HG03025 (cell line): ENCODE results near the gene GPD1L.
"Not testable (repeated sequence)": the region's sequence is repeated elsewhere in the genome, so short reads cannot be mapped to it uniquely, and the experiment has no call there.

Source experiments
- ATAC-seq: cut with Tn5 transposase; IDR thresholded peaks from one replicate; pipeline ENCODE4 v1.9.1; 2021; ENCODE audit warnings: mild to moderate bottlenecking, moderate library complexity; ENCODE audit not compliant: unreplicated experiment, low FRiP score

Gene GPD1L

DNA sequence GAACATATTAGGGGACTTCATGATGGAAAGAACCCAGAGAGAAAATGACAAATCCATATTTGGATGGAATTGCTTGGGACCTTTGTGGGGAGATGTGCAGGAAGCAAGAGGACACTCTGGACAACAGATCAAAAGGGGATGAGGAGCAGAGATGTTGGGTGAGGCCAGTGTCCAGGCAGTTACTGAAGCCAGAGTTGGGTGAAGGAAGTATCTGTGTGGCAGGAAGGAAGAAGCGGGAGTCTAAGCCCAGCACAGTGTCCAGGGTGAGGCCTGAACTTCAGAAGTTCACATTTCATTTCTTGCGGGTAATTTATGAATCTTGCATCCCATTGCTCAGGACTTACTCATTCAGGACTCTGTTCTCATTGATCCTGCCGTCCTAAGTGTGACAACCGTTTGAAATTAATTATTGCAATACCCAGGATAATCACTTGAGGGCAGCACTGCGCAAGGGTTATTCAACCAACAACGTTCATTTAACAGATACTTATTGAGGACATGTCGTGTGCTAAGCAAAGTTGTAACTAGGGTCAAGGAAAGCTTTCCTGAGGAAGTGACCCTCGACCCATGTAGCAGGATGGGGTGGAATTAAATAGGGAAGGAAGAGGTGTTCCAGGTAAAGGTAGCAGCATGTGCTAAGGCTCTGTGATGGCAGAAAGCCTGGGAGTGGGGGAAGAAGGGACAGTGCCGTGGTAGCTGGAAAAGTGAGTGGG, 70.7 kb downstream of the GPD1L start:
- ATAC-seq, result no peak

DNA sequence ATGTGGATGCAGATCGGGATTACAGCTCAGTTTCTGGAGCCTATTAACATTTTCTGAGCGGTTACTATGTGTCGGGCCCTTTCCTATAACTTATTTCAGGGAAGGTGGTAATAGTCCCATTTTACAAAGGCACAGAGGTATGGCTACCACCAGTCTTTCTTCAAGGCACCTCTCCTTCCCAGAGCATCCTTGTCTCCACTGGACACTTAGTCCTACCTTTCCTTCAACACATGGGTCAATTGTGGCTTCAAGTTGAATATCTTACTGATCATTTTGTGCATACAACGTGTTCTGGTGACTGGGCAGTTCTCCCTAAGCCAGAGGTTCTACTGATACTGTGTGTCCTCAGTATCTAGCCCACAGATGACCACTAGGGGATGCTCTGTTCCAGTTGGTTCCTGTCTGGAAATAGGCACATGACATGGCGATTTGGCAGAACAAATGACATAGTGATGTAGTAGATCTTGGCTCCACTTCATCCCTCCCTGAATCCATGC, 71.3 kb downstream of the GPD1L start:
- ATAC-seq, result no peak

DNA sequence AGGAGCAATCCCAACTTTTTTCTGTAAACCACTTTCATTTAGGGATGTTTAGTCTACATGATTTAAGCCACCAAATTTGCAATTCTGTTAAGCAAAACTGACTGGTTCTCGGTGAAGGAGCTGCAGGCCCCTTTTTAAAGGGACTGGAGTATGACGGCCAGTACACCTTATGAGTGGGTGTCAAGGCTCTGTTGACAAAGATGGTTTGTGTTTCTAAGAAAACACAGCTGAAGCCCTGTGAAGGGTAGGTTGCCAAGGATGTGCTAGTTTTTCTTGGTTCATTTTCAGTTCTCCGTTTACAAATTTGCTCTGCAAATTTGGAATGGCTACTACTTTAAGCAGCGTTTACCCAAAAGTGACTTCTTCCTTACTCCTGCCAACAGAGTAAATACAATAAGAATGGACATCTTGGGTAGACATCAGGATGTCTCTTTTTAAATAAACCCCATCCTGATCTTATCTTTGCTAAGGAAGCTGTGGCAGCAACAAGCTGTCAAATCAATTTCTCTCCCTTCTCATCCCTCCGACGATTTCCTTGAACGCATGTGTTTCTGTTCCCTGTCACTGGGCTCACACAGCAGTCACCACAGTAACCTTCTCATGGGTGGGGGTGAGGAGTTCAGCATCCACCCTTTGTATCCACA, 73.8 kb downstream of the GPD1L start:
- ATAC-seq, result no peak

DNA sequence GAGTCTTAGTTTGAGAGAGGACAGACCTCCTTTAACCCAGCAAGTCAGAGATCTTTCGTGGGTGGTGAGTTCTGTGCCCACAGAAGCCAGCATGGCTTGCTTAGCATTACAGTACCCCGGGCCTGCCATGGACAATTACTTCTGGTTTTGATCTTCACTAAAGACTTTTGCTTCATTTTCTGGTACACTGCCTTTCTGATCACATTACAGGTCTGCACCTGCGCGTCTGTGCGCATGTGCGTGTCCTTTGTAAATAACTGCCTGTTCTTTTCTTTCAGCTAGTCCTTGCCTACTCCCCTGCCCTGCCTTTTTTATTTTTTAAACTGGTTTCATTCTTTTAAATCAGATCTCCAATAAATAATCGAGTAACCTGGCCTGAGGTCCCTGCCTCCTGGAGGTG, 74.9 kb downstream of the GPD1L start:
- ATAC-seq, result no peak

DNA sequence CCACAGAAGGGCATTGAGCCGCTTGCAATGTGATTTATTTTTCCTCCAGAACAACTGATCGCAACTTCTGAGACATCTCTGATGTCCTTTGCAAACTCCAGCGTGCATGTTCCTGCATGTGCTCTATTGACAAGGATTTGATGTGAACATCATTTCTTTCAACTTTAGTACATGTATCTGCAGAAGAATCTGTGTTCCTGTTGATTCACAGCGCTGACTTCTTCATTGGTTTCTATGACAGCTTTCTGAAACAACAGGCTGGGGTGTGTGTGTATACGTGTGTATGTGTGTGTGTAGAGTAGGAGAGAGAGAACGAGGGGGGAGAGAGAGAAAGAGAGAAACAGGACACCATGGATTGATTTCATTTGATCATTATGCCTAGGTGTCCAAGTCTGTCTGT, 75.4 kb downstream of the GPD1L start:
- ATAC-seq, result no peak

DNA sequence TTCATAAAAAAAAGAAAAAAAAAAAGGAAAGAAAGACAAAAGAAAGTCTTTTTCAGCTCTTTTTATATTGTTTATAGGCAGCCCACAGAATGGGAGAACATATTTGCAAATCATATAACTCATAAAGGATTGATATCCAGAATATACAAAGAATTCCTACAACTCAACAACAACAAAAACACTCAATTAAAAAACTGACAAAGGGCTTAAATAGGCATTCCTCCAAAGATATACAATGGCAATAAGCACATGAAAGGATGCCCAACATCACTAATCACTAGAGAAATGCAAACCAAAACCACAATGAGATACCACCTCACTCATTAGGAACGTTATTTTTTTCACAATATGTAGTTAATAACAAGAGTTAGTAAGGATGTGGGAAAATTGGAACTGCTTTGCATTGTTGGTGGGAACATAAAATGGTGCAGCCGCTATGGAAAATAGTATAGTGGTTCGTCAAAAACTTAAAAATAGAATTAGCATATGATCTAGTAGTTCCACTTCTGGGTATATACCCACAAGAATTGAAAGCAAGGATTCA, 77.8 kb downstream of the GPD1L start:
- ATAC-seq, result no peak

DNA sequence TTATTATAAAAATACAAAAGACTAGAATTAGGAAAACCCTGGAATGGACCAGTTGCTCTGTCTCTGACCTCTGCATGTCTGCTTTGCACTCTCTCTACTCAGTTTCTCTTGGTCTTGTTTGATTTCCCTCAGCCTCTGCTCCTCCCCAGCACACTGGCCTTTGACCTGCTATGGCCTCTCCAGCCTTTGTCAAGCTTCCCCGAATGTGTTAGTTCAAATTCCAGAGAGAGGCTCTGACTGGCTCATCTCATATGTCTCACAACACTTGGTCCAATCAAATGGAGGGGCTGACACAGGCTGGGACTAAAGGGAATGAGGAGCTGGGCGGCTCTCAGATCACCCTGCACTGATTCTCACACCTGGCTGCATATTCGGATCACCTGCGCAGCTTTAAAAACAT, 79.7 kb downstream of the GPD1L start:
- ATAC-seq, result no peak

DNA sequence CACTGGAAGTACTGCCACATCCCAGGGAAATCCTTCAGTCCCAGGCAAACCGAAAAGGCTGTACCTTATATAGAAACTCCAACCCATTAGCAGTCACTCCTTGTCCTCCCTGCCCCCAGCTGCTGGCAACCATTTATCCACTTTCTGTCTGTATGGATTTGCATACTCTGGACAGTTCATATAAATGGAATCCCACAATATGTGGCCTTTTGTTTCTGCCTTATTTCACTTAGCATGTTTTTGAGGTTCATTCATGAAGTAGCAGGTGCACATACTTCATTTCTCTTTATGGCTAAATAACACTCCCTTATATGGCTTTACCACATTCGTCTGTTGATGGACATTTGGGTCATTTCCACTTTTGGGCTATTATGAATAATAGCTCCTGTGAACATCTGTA, 80.5 kb downstream of the GPD1L start:
- no peak for ATAC-seq

DNA sequence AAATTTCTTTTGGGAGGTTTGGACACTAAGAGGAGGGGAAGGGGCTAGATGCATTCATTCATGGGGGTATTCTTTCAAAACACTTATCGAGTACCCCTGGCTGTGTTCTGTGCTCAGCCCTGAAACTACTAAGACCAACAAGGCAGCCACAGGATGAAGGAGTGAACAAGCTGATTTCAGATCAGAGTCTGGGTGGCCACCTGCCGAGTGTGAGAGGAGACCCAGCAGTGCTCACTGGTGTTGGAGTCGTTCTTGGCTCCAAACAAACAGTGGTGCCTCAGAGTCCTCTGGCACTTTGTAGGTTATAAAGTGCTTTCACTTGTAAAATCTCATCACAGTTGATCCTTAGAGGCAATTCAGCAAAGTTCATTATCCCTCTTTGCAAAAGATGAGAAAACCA, 83.3 kb downstream of the GPD1L start:
- no peak for ATAC-seq

DNA sequence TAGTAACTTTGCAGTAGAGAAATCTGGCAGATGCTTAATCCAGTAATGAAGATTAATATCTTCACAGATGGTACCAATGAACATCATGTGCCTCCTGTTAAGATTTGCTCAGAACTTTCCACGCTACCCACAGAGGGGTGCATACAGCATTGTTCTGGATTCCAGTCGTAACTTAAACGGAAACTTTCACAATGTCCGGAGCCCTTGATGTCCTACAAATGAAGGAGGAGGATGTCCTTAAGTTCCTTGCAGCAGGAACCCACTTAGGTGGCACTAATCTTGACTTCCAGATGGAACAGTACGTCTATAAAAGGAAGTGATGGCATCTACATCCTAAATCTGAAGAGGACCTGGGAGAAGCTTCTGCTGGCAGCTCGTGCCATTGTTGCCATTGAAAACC, 84.1 kb downstream of the GPD1L start:
- ATAC-seq, result not testable (repeated sequence)

DNA sequence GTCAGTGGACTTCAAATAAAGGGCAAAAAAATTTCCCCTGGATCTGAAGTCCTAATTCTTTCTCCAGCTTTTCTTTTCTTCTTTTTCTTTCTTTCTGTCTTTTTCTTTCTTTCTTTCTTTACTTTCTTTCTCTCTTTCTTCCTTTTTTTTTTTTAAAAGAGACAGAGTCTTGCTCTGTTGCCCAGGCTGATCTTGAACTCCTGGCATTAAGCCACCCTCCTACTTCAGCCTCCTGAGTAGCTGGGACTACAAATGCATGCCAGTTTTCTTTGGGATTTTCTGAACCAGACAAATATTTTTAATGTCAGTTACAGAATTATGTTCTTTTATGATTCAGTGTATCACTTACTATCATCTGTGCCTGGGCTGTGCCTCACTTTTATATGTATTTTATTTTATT, 86.7 kb downstream of the GPD1L start:
- ATAC-seq, result no peak

DNA sequence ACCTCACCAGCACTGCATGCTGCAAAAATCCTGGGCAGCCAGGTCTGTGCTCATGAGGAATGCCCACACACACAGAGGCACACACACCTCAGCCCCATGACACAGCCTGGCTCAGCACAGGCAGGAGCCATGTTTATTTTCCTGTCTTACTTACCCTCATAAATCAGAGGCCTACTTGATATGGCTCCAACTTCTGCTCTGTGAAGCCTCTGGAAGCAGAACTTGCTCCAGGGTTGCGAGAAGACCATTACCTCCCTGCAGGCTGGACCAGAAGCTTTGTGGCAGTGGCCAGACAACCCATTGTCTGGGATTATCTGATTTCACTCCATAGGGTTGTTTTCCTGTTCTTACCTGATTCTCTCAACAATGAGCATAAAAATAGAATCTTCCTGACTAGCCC, 88.2 kb downstream of the GPD1L start:
- ATAC-seq, result no peak

DNA sequence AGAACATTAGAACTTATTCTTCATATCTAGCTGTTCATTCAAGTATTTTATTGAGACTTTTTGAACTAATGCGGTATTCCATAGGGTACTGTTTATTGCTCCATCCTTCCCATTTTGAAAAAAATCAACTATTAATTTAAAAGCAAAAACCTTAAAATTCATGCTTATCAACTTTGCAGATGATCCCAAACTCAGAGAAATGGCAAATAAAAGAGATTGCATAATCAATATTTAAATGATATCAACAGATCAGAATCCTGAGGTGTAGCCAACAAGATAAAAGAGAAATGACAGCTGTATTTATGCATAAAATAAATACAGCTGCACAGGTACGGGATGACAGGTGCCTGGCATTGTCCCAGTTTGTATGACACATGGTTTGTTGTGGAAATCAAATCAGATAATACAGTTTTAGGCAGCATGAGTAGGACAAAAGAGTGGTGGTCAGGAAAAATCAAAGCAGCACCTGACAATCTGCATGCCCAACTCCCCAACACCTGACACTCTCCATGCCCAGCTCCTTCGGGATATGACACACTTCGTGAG, 89.6 kb downstream of the GPD1L start:
- no peak for ATAC-seq

DNA sequence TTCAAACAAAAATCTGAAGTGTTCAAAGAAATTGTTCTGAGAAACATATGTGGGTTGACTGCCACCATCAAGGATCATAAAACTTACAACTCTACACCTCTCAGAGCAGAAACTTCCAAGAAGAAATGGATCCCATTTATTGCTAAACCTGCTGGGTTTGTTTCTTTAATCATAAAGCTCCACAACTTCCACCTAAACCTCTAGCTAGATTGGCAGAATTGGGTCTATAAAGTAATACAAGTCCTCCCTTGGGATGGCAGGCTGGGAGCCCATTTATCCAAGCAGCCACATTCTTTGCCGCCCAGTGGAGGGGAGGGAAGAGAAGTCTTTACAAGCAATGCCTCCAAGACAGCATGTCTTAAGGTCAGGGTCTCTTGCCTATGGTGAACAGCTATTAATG, 91.6 kb downstream of the GPD1L start:
- no peak for ATAC-seq

DNA sequence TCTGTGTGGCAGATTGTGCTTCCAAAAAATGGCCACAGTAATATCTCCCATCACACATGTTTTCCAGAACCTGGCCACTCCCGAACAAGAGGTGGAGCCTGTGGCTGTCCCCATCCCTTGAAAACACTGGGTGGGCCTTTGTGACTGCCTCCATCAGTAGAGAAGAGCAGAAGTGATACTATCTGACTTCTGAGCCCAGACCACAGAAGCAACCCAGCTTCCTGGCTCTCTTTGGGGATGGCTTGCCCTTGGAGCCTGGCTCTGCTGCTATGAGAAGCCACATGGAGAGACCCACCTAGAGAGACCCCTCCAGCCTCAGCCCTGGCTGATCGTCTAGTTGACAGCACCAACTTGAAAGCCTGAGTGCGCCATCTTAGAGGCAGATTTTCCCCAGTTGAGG, 92.3 kb downstream of the GPD1L start:
- ATAC-seq, result no peak

DNA sequence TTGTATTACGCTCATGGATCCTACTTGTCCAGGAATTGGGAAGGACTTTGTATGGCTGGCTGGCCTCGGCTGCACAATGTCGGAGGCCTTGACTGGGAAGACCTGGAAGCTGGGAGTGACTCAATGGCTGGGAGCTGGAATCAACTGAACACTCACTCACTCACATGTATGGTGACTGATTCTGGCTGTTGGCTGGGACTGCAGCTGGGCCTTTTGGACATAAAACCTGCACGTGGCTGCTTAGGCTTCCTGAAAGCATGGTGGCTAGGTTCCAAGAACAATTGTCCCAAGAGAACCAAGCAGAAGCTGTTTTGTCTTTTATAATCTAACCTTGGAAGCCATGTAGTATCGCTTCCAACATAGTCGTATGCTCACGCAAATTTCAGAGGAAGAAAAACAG, 94.1 kb downstream of the GPD1L start:
- no peak for ATAC-seq

DNA sequence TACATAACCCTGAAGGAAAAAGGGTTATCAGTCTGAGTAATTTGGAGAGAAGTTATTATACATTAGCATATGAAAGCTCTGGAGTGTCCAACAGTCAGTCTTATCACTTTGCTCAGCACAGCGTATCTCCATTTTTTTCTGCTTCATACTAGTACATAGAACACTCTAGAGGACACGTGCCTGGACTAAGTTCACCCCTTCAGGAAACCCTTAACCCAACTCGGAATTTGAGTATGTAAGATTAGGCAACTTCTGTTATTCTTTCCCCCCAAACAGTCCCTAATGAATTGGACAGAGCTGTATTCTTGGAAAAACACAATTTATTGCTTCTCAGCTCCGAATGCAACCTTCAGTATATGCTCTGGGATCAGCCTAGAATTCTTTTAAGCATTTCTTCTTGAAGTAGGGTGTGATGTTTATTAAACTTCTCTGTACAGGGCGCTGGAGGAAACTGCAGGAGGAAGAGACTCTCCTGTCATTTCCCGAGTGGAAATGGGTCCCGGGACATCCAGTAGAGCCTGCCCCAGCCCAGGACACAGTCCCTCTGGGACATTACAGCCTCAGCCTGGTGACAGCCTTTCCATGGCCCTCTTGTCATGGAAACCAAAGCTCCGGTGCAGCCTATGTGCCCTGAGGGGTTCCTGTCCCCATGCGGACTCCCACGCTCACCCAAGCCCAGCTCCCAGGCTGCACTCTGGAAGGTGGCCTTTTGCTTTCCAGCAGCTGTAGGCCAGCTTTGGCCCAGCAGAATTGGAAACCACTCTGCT, 94.8 kb downstream of the GPD1L start:
- no peak for ATAC-seq

DNA sequence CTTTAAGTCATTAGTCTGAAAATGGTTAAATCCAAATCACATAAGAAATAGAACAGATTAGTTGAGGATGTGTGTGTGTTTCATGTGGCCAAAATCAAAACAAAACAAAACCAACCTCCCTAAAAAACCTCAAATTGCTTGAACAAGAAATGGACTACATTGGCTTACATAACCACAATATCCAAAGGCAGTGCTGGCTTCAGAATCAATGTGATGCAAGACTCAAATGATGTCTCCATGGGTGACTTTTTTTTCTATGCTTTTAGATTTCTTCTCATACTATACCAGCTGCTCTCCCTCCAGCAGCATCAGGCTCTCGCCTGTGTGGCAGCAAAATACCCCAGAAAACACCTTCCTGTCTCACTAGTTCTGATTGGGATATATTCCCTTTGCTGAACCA, 96.1 kb downstream of the GPD1L start:
- ATAC-seq, result no peak

DNA sequence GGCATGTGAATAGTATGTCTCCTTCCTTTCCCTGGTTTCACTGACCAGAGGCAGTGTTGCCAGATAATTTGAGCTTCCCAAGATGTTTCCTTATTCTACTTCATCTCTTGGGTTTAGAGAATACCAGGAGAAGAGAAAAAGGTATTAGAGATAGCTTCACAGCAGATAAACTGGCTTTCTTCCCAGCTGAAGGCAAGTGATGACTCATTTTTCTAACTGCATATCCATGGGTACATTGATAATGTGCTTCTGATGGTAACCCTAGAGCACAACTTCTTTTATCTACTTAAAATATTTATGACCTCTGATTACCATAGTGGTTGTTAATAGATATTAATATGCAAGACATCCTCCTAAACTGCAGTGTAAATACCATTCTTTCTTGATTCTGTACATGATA, 97.4 kb downstream of the GPD1L start:
- no peak for ATAC-seq

DNA sequence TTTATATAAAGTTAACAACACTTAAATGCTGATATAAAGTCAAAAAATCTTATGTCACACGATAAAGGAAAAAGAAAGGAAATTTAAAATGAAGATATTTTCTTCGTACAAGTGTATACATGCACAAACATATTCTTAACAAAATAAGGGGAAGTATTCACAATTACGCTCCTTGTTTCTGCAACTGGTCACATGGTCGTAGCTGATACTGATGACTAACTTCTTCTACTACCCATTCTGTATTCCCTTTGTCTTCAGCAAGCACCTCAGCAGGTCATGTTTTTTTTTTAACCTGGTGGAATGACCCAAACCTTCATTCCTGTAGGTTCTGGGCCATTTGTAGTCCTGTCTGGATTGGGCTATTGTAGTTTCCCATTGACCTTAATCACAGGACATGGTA, 102.0 kb downstream of the GPD1L start:
- no peak for ATAC-seq

DNA sequence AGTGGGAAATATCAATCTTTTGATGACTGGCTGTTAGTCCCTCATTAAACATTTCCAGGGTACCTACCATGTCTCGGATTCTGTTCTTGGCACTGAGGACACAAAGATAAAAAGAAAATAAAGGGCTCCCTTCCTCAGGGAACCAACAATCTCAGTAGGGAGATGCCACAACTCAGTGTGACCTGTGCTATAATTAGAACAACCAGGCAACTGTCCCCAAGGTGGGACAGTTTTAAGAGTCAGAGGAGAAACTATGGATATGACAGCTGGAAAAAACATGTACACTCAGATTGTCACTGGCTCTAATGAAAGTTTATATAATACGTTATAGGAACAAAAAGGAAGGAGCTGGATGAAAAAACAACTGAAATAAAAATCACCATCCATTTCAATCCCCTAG, 108.8 kb downstream of the GPD1L start:
- ATAC-seq, result no peak
